Measurements from ENCODE around the gene MFN2.

- TF ChIP-seq CTCF (IDR thresholded peaks at IDR 0.05) (no peak), REST (IDR thresholded peaks at IDR 0.05; ENCODE audit: insufficient read depth in 1 of 2, low read depth in 2 of 2, low read length in 1 of 2) (no peak), SIN3A (IDR thresholded peaks at IDR 0.05; ENCODE audit: borderline replicate concordance, insufficient read depth, low read depth, low read length) (no peak)
These were observed 77.9 kb downstream of the MFN2 start for GRCh38 chr1:12057940-12058687.
